Measurements from ENCODE around the gene LRRC14B.

Gene LRRC14B

GRCh38 chr5:200985-201384, 9.7 kb downstream of the LRRC14B start:
- Histone ChIP-seq H3K27me3 (ENCODE audit: insufficient read depth, low read depth, severe bottlenecking) (no peaks in the 10 kb centered on the region), H3K36me3 (peaks cover 38% of the 10 kb centered on the region), H3K4me3 (ENCODE audit: low read depth, low read length) (no peak overlapping the region), H3K9me3 (ENCODE audit: severe bottlenecking) (no peaks in the 10 kb centered on the region), H3K27ac (no peak overlapping the region)
- no peak for DNase-seq
- TF ChIP-seq CTCF (IDR thresholded peaks at IDR 0.05; ENCODE audit: low read depth, low read length), result no peak

GRCh38 chr5:201672-202071, 10.4 kb downstream of the LRRC14B start:
- TF ChIP-seq CTCF (IDR thresholded peaks at IDR 0.05; ENCODE audit: low read depth, low read length), result no peak
- H3K4me3 ChIP-seq (ENCODE audit: low read depth, low read length), result no peak overlapping the region
- DNase-seq, result peak; percentile 51
- no peak overlapping the region for H3K27ac ChIP-seq
- H3K9me3 ChIP-seq (ENCODE audit: severe bottlenecking), result no peaks in the 10 kb centered on the region
- no peaks in the 10 kb centered on the region for H3K27me3 ChIP-seq (ENCODE audit: insufficient read depth, low read depth, severe bottlenecking)
- H3K36me3 ChIP-seq, result peaks cover 43% of the 10 kb centered on the region

- peaks cover 45% of the 10 kb centered on the region for H3K36me3 ChIP-seq
- H3K4me3 ChIP-seq (ENCODE audit: low read depth, low read length), result no peak overlapping the region
- no peak for DNase-seq
- H3K9me3 ChIP-seq (ENCODE audit: severe bottlenecking), result no peaks in the 10 kb centered on the region
- no peaks in the 10 kb centered on the region for H3K27me3 ChIP-seq (ENCODE audit: insufficient read depth, low read depth, severe bottlenecking)
- H3K27ac ChIP-seq, result no peak overlapping the region
- no peak for TF ChIP-seq CTCF (IDR thresholded peaks at IDR 0.05; ENCODE audit: low read depth, low read length)
These were observed 12.1 kb downstream of the LRRC14B start for GRCh38 chr5:203246-203930.

- TF ChIP-seq CTCF (IDR thresholded peaks at IDR 0.05; ENCODE audit: low read depth, low read length), result no peak
- Histone ChIP-seq H3K27me3 (ENCODE audit: insufficient read depth, low read depth, severe bottlenecking) (no peaks in the 10 kb centered on the region), H3K9me3 (ENCODE audit: severe bottlenecking) (no peaks in the 10 kb centered on the region), H3K4me3 (ENCODE audit: low read depth, low read length) (no peak overlapping the region), H3K27ac (no peak overlapping the region), H3K36me3 (peaks cover 39% of the 10 kb centered on the region)
- no peak for DNase-seq
These were observed 12.7 kb downstream of the LRRC14B start for GRCh38 chr5:204001-204400.

GRCh38 chr5:204462-204861, 13.2 kb downstream of the LRRC14B start:
- no peak overlapping the region for H3K4me3 ChIP-seq (ENCODE audit: low read depth, low read length)
- no peak for DNase-seq
- no peaks in the 10 kb centered on the region for H3K9me3 ChIP-seq (ENCODE audit: severe bottlenecking)
- no peak for TF ChIP-seq CTCF (IDR thresholded peaks at IDR 0.05; ENCODE audit: low read depth, low read length)
- H3K36me3 ChIP-seq, result peaks cover 39% of the 10 kb centered on the region
- no peaks in the 10 kb centered on the region for H3K27me3 ChIP-seq (ENCODE audit: insufficient read depth, low read depth, severe bottlenecking)
- no peak overlapping the region for H3K27ac ChIP-seq
